ENCODE measurements around the gene SREK1IP1. TPM values are rescaled to one million over a fixed set of nuclear protein-coding genes. Genes with fewer than 3 reads are reported as not detected.

Gene SREK1IP1
- total and polyA plus RNA-seq, 2 experiments from 2014 or later, result 7.3 to 30.5 TPM

DNA sequence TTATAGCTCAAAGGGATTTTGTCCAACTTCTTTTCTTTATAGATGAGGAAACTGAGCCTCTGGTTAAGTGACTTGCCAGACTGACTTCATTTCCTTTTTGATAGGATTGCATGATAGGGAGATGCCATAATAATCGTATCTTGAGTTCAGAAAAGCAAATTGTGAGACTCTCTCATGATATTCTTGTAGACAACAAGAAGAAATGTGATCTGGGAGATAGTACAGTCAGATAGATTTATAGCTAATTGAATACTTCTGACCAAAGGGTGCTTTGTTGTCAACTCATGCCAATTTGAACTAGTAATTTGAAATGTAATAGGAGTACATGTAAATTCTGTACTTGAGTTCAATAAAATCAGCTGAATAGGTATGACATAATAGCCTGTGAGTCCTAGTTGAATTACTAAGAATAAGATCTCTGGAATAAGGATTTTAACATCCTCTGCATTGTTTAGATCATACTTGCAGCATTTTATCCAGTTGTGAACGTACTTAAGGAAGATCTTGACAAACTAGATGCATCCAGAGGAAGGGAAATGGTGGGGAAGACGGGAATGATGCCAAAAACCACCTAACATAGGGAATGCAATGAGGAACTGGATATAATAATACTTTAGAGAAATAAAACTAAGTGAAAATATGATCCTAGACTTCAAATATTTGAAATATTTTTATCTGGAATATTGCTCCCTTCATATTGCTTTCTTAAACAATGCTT lies 25.7 kb upstream of the SREK1IP1 start:
- no peak overlapping the region for H3K27ac ChIP-seq
- 89% methylated on average over 3 of the region's 3 CpGs for WGBS, 2 experiments (ENCODE audit: low coverage in 1 of 2, low lambda C conversion rate in 2 of 2, missing lambda C conversion rate in 2 of 2)

GRCh38 chr5:64792469-64792868 lies 24.0 kb upstream of the SREK1IP1 start:
- Histone ChIP-seq H3K9me3 (ENCODE audit: low read depth) (no peaks in the 10 kb centered on the region), H3K9me2 (ENCODE audit: insufficient read depth) (no peaks in the 10 kb centered on the region), H3K36me3 (ENCODE audit: low read depth) (0 out of 2 replicates have a peak, but pooled peaks cover 9% of the 10 kb centered on the region), H4K20me1 (ENCODE audit: insufficient read depth) (no peaks in the 10 kb centered on the region), H3K27me3 (replicated peaks; ENCODE audit: insufficient read depth) (no peaks in the 10 kb centered on the region), H3K4me3 (no peak overlapping the region), H3K79me2 (ENCODE audit: insufficient read depth) (no peaks in the 10 kb centered on the region), H3F3A (ENCODE audit: insufficient read depth) (no peaks in the 10 kb centered on the region), H3K27ac (no peak overlapping the region), H3K9ac (no peak overlapping the region), H3K4me2 (ENCODE audit: unreplicated experiment) (no peak overlapping the region), H3K4me1 (ENCODE audit: insufficient read depth) (peaks cover 10% of the 10 kb centered on the region; the same call in 1 of the 2 replicates), H2AFZ (no peak overlapping the region)
- no peak for TF ChIP-seq EZH2phosphoT487 (IDR thresholded peaks at IDR 0.05; ENCODE audit: insufficient read depth, low read depth)
- TF ChIP-seq EZH2 (IDR thresholded peaks at IDR 0.05; ENCODE audit: insufficient read depth, poor library complexity, severe bottlenecking), result no peak
- DNase-seq, result no peak
- in situ Hi-C loops (cut with MboI), result no loop called here

More for the DNA sequence above, 25.7 kb upstream of the SREK1IP1 start:
- no peaks in the 10 kb centered on the region for H3K79me2 ChIP-seq (ENCODE audit: insufficient read depth)
- no peak for DNase-seq
- no peaks in the 10 kb centered on the region for H3F3A ChIP-seq (ENCODE audit: insufficient read depth)
- peaks cover 19% of the 10 kb centered on the region; the same call in 1 of the 2 replicates for H3K36me3 ChIP-seq (ENCODE audit: low read depth)
- H4K20me1 ChIP-seq (ENCODE audit: insufficient read depth), result no peaks in the 10 kb centered on the region
- in situ Hi-C loops (cut with MboI), result no loop called here
- no peaks in the 10 kb centered on the region for H3K27me3 ChIP-seq (replicated peaks; ENCODE audit: insufficient read depth)
- no peaks in the 10 kb centered on the region for H3K9me3 ChIP-seq (ENCODE audit: low read depth)
- TF ChIP-seq EZH2phosphoT487 (IDR thresholded peaks at IDR 0.05; ENCODE audit: insufficient read depth, low read depth), result no peak
- TF ChIP-seq EZH2 (IDR thresholded peaks at IDR 0.05; ENCODE audit: insufficient read depth, poor library complexity, severe bottlenecking), result no peak
- no peak overlapping the region for H3K9ac ChIP-seq
- peaks cover 10% of the 10 kb centered on the region; the same call in 1 of the 2 replicates for H3K4me1 ChIP-seq (ENCODE audit: insufficient read depth)
- no peaks in the 10 kb centered on the region for H3K9me2 ChIP-seq (ENCODE audit: insufficient read depth)
- no peak overlapping the region for H3K4me2 ChIP-seq (ENCODE audit: unreplicated experiment)
- no peak overlapping the region for H2AFZ ChIP-seq
- no peak overlapping the region for H3K4me3 ChIP-seq

- Histone ChIP-seq H3K9ac (no peak overlapping the region), H3K4me3 (no peak overlapping the region), H3K27me3 (replicated peaks; ENCODE audit: insufficient read depth) (no peaks in the 10 kb centered on the region), H3F3A (ENCODE audit: insufficient read depth) (no peaks in the 10 kb centered on the region), H4K20me1 (ENCODE audit: insufficient read depth) (no peaks in the 10 kb centered on the region), H3K4me2 (ENCODE audit: unreplicated experiment) (no peak overlapping the region), H3K4me1 (ENCODE audit: insufficient read depth) (peaks cover 10% of the 10 kb centered on the region; the same call in 1 of the 2 replicates), H3K27ac (no peak overlapping the region), H2AFZ (no peak overlapping the region), H3K79me2 (ENCODE audit: insufficient read depth) (no peaks in the 10 kb centered on the region), H3K36me3 (ENCODE audit: low read depth) (peaks cover 9% of the 10 kb centered on the region; the same call in 1 of the 2 replicates), H3K9me2 (ENCODE audit: insufficient read depth) (no peaks in the 10 kb centered on the region), H3K9me3 (ENCODE audit: low read depth) (no peaks in the 10 kb centered on the region)
- in situ Hi-C loops (cut with MboI), result no loop called here
- 21 to 30% methylated on average over 1 of the region's 1 CpG for whole genome bisulfite sequencing, 2 experiments (ENCODE audit: low coverage in 1 of 2, low lambda C conversion rate in 2 of 2, missing lambda C conversion rate in 2 of 2)
- no peak for TF ChIP-seq EZH2 (IDR thresholded peaks at IDR 0.05; ENCODE audit: insufficient read depth, poor library complexity, severe bottlenecking)
- 0 out of 2 replicates have a peak, but pooled peaks have one; percentile 46 for TF ChIP-seq EZH2phosphoT487 (IDR thresholded peaks at IDR 0.05; ENCODE audit: insufficient read depth, low read depth)
- DNase-seq, result peak; percentile 19
Observed at GRCh38 chr5:64790210-64790609, 21.7 kb upstream of the SREK1IP1 start.

GRCh38 chr5:64789457-64789856 lies 21.0 kb upstream of the SREK1IP1 start:
- TF ChIP-seq EZH2 (IDR thresholded peaks at IDR 0.05; ENCODE audit: insufficient read depth, poor library complexity, severe bottlenecking) (no peak), EZH2phosphoT487 (IDR thresholded peaks at IDR 0.05; ENCODE audit: insufficient read depth, low read depth) (no peak)
- Histone ChIP-seq H3K79me2 (ENCODE audit: insufficient read depth) (no peaks in the 10 kb centered on the region), H3K4me3 (no peak overlapping the region), H3K36me3 (ENCODE audit: low read depth) (peaks cover 13% of the 10 kb centered on the region; the same call in 1 of the 2 replicates), H2AFZ (no peak overlapping the region), H4K20me1 (ENCODE audit: insufficient read depth) (no peaks in the 10 kb centered on the region), H3K4me1 (ENCODE audit: insufficient read depth) (peaks cover 10% of the 10 kb centered on the region; the same call in 1 of the 2 replicates), H3K9me2 (ENCODE audit: insufficient read depth) (no peaks in the 10 kb centered on the region), H3K9me3 (ENCODE audit: low read depth) (no peaks in the 10 kb centered on the region), H3K27me3 (replicated peaks; ENCODE audit: insufficient read depth) (no peaks in the 10 kb centered on the region), H3F3A (ENCODE audit: insufficient read depth) (no peaks in the 10 kb centered on the region), H3K27ac (no peak overlapping the region), H3K9ac (no peak overlapping the region), H3K4me2 (ENCODE audit: unreplicated experiment) (no peak overlapping the region)
- in situ Hi-C loops (cut with MboI), result loop anchor here (10.0 kb wide), 1 partner anchor 155 kb away; no protein-coding TSS in a partner anchor
- 62 to 66% methylated on average over 3 of the region's 3 CpGs for WGBS, 2 experiments (ENCODE audit: low coverage in 1 of 2, low lambda C conversion rate in 2 of 2, missing lambda C conversion rate in 2 of 2)
- DNase-seq, result peak; percentile 43
